K562 (cell line): ENCODE measurements around the gene DOCK6. TPM values are rescaled to one million over a fixed set of nuclear protein-coding genes. Genes with fewer than 3 reads are reported as not detected.

ENCODE experiments used
- ATAC-seq: fragments of 200-7000 bp; cut with Tn5 transposase; 3 replicates; pipeline ENCODE4 v1.9.1; 2020; ENCODE audit warnings: moderate library complexity
- BruUV-seq: library from RNA; stranded (reverse); fragments of 400-500 nt; replicated peaks from 2 replicates; lab custom pipeline; 2021; lab: Mats Ljungman, UMichigan
- CTCF ChIA-PET: fragments of 300-600 bp; formaldehyde crosslinking; extraction: SDS; loops from one replicate; lab custom pipeline; 2021; ENCODE audit warnings: low intra/inter-chr PET ratio; lab: Yijun Ruan, JAX
- POLR2A ChIA-PET: fragments of 300-600, 350-650 bp; sonication (Branson Sonifier 250); formaldehyde crosslinking; extraction: SDS; loops from one replicate; lab custom pipeline; 2021; ENCODE audit warnings: antibody characterized with exemption, inconsistent platforms; lab: Yijun Ruan, JAX
- DNase-seq, 4 experiments: peaks; one replicate each; pipeline versions ENCODE4 v3.0.0 to v3.0.0-alpha.2; 2011 to 2018; ENCODE audit warnings: low spot score in 3 of 4, mixed read lengths in 3 of 4; ENCODE audit errors: extremely low read depth in 1 of 4
- FAIRE-seq: peaks from 2 replicates; lab custom pipeline; 2011; peaks lifted over from hg19 to GRCh38; lab: Jason Lieb, UNC
- H2AFZ ChIP-seq: 2 replicates; pipeline ENCODE4 v1.6.0; 2011; ENCODE audit warnings: low read depth, low read length, control low read depth, inconsistent platforms
- H3K27ac ChIP-seq: fragments of 200-600 bp; 3 replicates; pipeline ENCODE4 v1.8.0; 2011; ENCODE audit warnings: low read depth, mild to moderate bottlenecking, control low read depth, inconsistent platforms, low read length, moderate library complexity, mixed read lengths; ENCODE audit errors: extremely low read depth
- H3K27me3 ChIP-seq, 2 experiments: fragments of 300-600 bp in 1 of 2; 2 replicates in 1 of 2; 3 replicates in 1 of 2; pipeline versions ENCODE4 v1.6.0 to v1.8.0; 2011; ENCODE audit warnings: inconsistent platforms in 2 of 2, low read length in 2 of 2, mild to moderate bottlenecking in 1 of 2, mixed read lengths in 1 of 2, moderate library complexity in 1 of 2; ENCODE audit not compliant: control insufficient read depth in 2 of 2, insufficient read depth in 2 of 2
- H3K36me3 ChIP-seq: fragments of 300-600 bp; 3 replicates; pipeline ENCODE4 v1.8.0; 2011; ENCODE audit warnings: mild to moderate bottlenecking, low read length, inconsistent platforms; ENCODE audit not compliant: control insufficient read depth, insufficient read depth
- H3K4me1 ChIP-seq, 2 experiments: fragments of 200-600 bp in 1 of 2; replicated peaks in 1 of 2; 2 replicates in 1 of 2; 3 replicates in 1 of 2; pipeline versions ENCODE4 v1.5.1 to v1.8.0; 2011; ENCODE audit warnings: inconsistent platforms in 2 of 2, low read length in 2 of 2, mild to moderate bottlenecking in 1 of 2, mixed read lengths in 1 of 2, moderate library complexity in 1 of 2; ENCODE audit not compliant: control insufficient read depth in 2 of 2, insufficient read depth in 2 of 2
- H3K4me2 ChIP-seq: 2 replicates; pipeline ENCODE4 v1.6.1; 2011; ENCODE audit warnings: low read length, control low read depth, inconsistent platforms, mixed read lengths; ENCODE audit not compliant: insufficient read depth
- H3K4me3 ChIP-seq: fragments of 200-600 bp; sonication (generic), shearing (Covaris generic); 2 replicates; pipeline ENCODE4 v1.5.1; 2016; ENCODE audit warnings: control low read depth, inconsistent platforms
- H3K79me2 ChIP-seq: fragments of 200-600 bp; 3 replicates; pipeline ENCODE4 v1.8.0; 2011; ENCODE audit warnings: low read length, inconsistent platforms; ENCODE audit not compliant: control insufficient read depth, insufficient read depth
- H3K9ac ChIP-seq, 2 experiments: 2 replicates each; pipeline versions ENCODE4 v1.6.0 to v1.6.1; 2011; ENCODE audit warnings: low read depth in 2 of 2, low read length in 2 of 2, control low read depth in 1 of 2, inconsistent platforms in 1 of 2, mild to moderate bottlenecking in 1 of 2, mixed read lengths in 1 of 2; ENCODE audit not compliant: insufficient read depth in 1 of 2
- H3K9me1 ChIP-seq: one replicate; pipeline ENCODE4 v1.6.0; 2011; ENCODE audit warnings: inconsistent platforms, mild to moderate bottlenecking, low read length, moderate library complexity; ENCODE audit not compliant: control insufficient read depth, insufficient read depth
- H3K9me3 ChIP-seq: replicated peaks from 2 replicates; pipeline ENCODE4 v1.5.1; 2011; ENCODE audit warnings: low read depth, low read length, inconsistent platforms; ENCODE audit not compliant: control insufficient read depth, insufficient read depth
- H4K20me1 ChIP-seq: replicated peaks from 2 replicates; pipeline ENCODE4 v1.6.1; 2011; ENCODE audit warnings: low read length, inconsistent platforms, mixed read lengths; ENCODE audit not compliant: control insufficient read depth, insufficient read depth
- BACH1 ChIP-seq: fragments of 200-800 bp; sonication (Bioruptor generic); IDR thresholded peaks from 2 replicates; pipeline ENCODE4 v1.6.1; 2016; ENCODE audit warnings: missing genetic modification characterization, missing compliant biosample characterization
- CBX2 ChIP-seq: fragments of 200-600 bp; sonication (generic); IDR thresholded peaks from one replicate; pipeline ENCODE4 v1.6.1; 2012; ENCODE audit warnings: mild to moderate bottlenecking, low read length, inconsistent platforms; ENCODE audit not compliant: insufficient read depth, poor library complexity, severe bottlenecking
- FIP1L1 ChIP-seq: fragments of 200-400 bp; formaldehyde crosslinking; IDR thresholded peaks from 2 replicates; pipeline ENCODE4 v1.6.1; 2018; ENCODE audit warnings: mild to moderate bottlenecking, low read depth, low read length; ENCODE audit not compliant: poor library complexity, severe bottlenecking
- MAFK ChIP-seq: IDR thresholded peaks from 2 replicates; pipeline ENCODE4 v1.6.1; 2011; ENCODE audit warnings: low read length, improper control_type of control experiment
- MTA1 ChIP-seq: fragments of 450-650 bp; IDR thresholded peaks from 2 replicates; pipeline ENCODE4 v1.6.1; 2017; ENCODE audit warnings: borderline replicate concordance
- PATZ1 ChIP-seq: fragments of 250-450 bp; sonication (Bioruptor Pico); IDR thresholded peaks from 2 replicates; pipeline ENCODE4 v1.5.0; 2020; ENCODE audit warnings: mild to moderate bottlenecking, borderline replicate concordance
- POLR3A ChIP-seq: IDR thresholded peaks from 2 replicates; pipeline ENCODE4 v1.6.1; 2011; ENCODE audit warnings: borderline replicate concordance, mild to moderate bottlenecking, moderate library complexity; ENCODE audit not compliant: insufficient read length, insufficient read depth; ENCODE audit errors: extremely low read depth
- RBM14 ChIP-seq: fragments of 200-400 bp; formaldehyde crosslinking; IDR thresholded peaks from 2 replicates; pipeline ENCODE4 v1.6.1; 2018; ENCODE audit warnings: low read depth, mild to moderate bottlenecking, low read length, moderate library complexity, borderline replicate concordance; ENCODE audit not compliant: insufficient read depth
- SMARCA5 ChIP-seq: fragments of 450-650 bp; IDR thresholded peaks from 2 replicates; pipeline ENCODE4 v1.6.1; 2016
- SMARCB1 ChIP-seq: IDR thresholded peaks from 2 replicates; pipeline ENCODE4 v1.6.1; 2011; ENCODE audit warnings: improper control_type of control experiment, low read depth; ENCODE audit not compliant: insufficient read length
- SOX6 ChIP-seq: fragments of 450-650 bp; IDR thresholded peaks from 2 replicates; pipeline ENCODE4 v1.6.1; 2014; ENCODE audit warnings: mild to moderate bottlenecking
- TBL1XR1 ChIP-seq, 2 experiments: IDR thresholded peaks; 2 replicates each; pipeline ENCODE4 v1.6.1; 2012; ENCODE audit warnings: improper control_type of control experiment in 2 of 2, low read length in 2 of 2, mild to moderate bottlenecking in 1 of 2
- ZKSCAN3 ChIP-seq: fragments of 250-450 bp; sonication (Bioruptor Pico); IDR thresholded peaks from 2 replicates; pipeline ENCODE4 v1.4.0; 2020
- ZNF12 ChIP-seq: sonication (generic); formaldehyde crosslinking; IDR thresholded peaks from 2 replicates; pipeline ENCODE4 v1.4.0; 2020; ENCODE audit warnings: mild to moderate bottlenecking, missing genetic modification reagents
- ZNF146 ChIP-seq: IDR thresholded peaks from one replicate; pipeline ENCODE4 v1.6.1; 2018; ENCODE audit warnings: missing compliant biosample characterization; ENCODE audit not compliant: unreplicated experiment
- ZNF274 ChIP-seq: IDR thresholded peaks from 2 replicates; pipeline ENCODE4 v1.6.1; 2011; ENCODE audit warnings: low read depth, mild to moderate bottlenecking, low read length, moderate library complexity, borderline replicate concordance
- ZNF444 ChIP-seq: fragments of 250-450 bp; sonication (Bioruptor Pico); IDR thresholded peaks from 2 replicates; pipeline ENCODE4 v1.4.0; 2020; ENCODE audit warnings: mild to moderate bottlenecking, moderate library complexity
- ZNF583 ChIP-seq: fragments of 250-450 bp; sonication (Bioruptor Pico); IDR thresholded peaks from 2 replicates; pipeline ENCODE4 v1.4.0; 2020
- WGBS: fragments of 100-300 bp; shearing (Covaris generic); methylation state at CpG from one replicate; pipeline ENCODE4 v1.1.6; 2016; ENCODE audit warnings: low coverage, mixed read lengths; ENCODE audit not compliant: insufficient coverage; ENCODE audit errors: missing lambda C conversion rate; 5-methylcytosine and 5-hydroxymethylcytosine counted together
- in situ Hi-C: fragments of 300-500 bp; cut with MboI; formaldehyde crosslinking; loops from 4 replicates; pipeline ENCODE4 v1.15.0; 2018; ENCODE audit warnings: inconsistent platforms, mixed read lengths
- intact Hi-C: fragments of 100-400 bp; cut with micrococcal nuclease; formaldehyde crosslinking; loops from 2 replicates; pipeline ENCODE4 v1.14.2; 2022
- polyA plus RNA-seq, 8 experiments: library from polyadenylated mRNA; depleted of rRNA in 4 of 8; stranded (reverse) in 5 of 8; unstranded in 3 of 8; fragments of >200 nt; fragmentation: Nextera tagmentation in 2 of 8; fragmentation: Illumina TruSeq in 1 of 8; extraction: Ambion mirVana in 2 of 8; extraction: Trizol in 1 of 8; gene quantifications; 2 replicates each; pipeline versions ENCODE4 v1.2.1 to v1.2.3, GENCODE V29; 2011 to 2014; ENCODE audit warnings: inconsistent platforms in 1 of 8, missing spikeins in 1 of 8
- total RNA-seq, 7 experiments: library from RNA; depleted of rRNA in 6 of 7; stranded (reverse); fragments of >200 nt in 6 of 7; fragmentation: Illumina TruSeq in 2 of 7; extraction: Trizol in 2 of 7; gene quantifications; 2 replicates each; pipeline versions ENCODE4 v1.2.1 to v1.2.3, GENCODE V29; 2011 to 2021; ENCODE audit warnings: low replicate concordance in 1 of 7

Gene DOCK6
- total and polyA plus RNA-seq, 9 of the 15 experiments (the other 6 are each of a cell fraction or from before 2014, with no cell fraction given), result 0.35 to 19.3 (median 3.8) TPM

GRCh38 chr19:11200015-11200574 lies 62.2 kb downstream of the DOCK6 start:
- TF ChIP-seq CBX2, result no peak
- TF ChIP-seq MAFK, result no peak
- TF ChIP-seq SOX6, result no peak
- no peak for TF ChIP-seq BACH1
- no peak for TF ChIP-seq ZKSCAN3
- no peak for TF ChIP-seq ZNF444 (CRISPR knock-in tag)
- TF ChIP-seq ZNF583 (CRISPR knock-in tag), result no peak
- TF ChIP-seq POLR3A, result no peak
- TF ChIP-seq RBM14, result no peak
- no peak for TF ChIP-seq ZNF146 (CRISPR knock-in tag)
- TF ChIP-seq MTA1, result no peak
- no peak for TF ChIP-seq SMARCA5
- no peak for TF ChIP-seq ZNF274
- TF ChIP-seq SMARCB1, result no peak
- TF ChIP-seq PATZ1 (CRISPR knock-in tag), result no peak
- TF ChIP-seq TBL1XR1 (IDR thresholded peaks at IDR 0.05; ENCODE audit: low read length in 2 of 2), result no peak
- no peak for TF ChIP-seq ZNF12 (CRISPR knock-in tag)
- no peak for TF ChIP-seq FIP1L1
- Histone ChIP-seq H3K27ac (no peak overlapping the region), H3K79me2 (peaks cover 15% of the 10 kb centered on the region), H2AFZ (no peak overlapping the region), H3K4me2 (no peak overlapping the region), H3K4me3 (no peak overlapping the region), H3K9ac (no peak overlapping the region), H3K9me3 (no peaks in the 10 kb centered on the region), H3K9me1 (no peaks in the 10 kb centered on the region), H3K4me1 (peaks cover 20 to 59% of the 10 kb centered on the region in 2 experiments), H4K20me1 (0 out of 2 replicates have a peak, but pooled peaks cover 3% of the 10 kb centered on the region), H3K27me3 (no peaks in the 10 kb centered on the region), H3K36me3 (peaks cover 6% of the 10 kb centered on the region; the same call in 2 of the 3 replicates)
- CTCF ChIA-PET, result no interaction called here
- DNase-seq, result no peak
- FAIRE-seq, result no peak
- in situ Hi-C loops (loop anchor here (5.0 kb wide), 2 partner anchors 68 to 163 kb away; no protein-coding TSS in a partner anchor), intact Hi-C loops (no loop called here)
- BruUV-seq, result no TSS peak
- 78% methylated on average over 14 of the region's 15 CpGs for WGBS
- POLR2A ChIA-PET, result interaction anchor here (0.7 kb wide), 1 partner anchor 44 kb away, joined by 4 read pairs; the partner anchor contains the start of gene SPC24
- ATAC-seq, result no peak
